Astrocyte (in vitro differentiated cells and primary cell): ENCODE data around the gene SDHAF3. TPM values are rescaled to one million over a fixed set of nuclear protein-coding genes. Genes with fewer than 3 reads are reported as not detected.

Experiments
- DNase-seq: peaks from one replicate; pipeline ENCODE4 v3.0.0-alpha.2; 2010; ENCODE audit warnings: low read depth
- FAIRE-seq: peaks from 2 replicates; lab custom pipeline; 2011; peaks lifted over from hg19 to GRCh38; lab: Jason Lieb, UNC
- H2AFZ ChIP-seq: 2 replicates; pipeline ENCODE4 v1.6.0; 2012; ENCODE audit warnings: low read depth, low read length, inconsistent platforms
- H3K27ac ChIP-seq: 2 replicates; pipeline ENCODE4 v1.5.1; 2011; ENCODE audit warnings: low read depth, low read length, inconsistent platforms
- H3K27me3 ChIP-seq: 2 replicates; pipeline ENCODE4 v1.6.0; 2011; ENCODE audit warnings: low read length, inconsistent platforms; ENCODE audit not compliant: insufficient read depth
- H3K36me3 ChIP-seq: 2 replicates; pipeline ENCODE4 v1.5.1; 2011; ENCODE audit warnings: low read length, inconsistent platforms; ENCODE audit not compliant: insufficient read depth
- H3K4me1 ChIP-seq: 2 replicates; pipeline ENCODE4 v1.5.1; 2011; ENCODE audit warnings: low read length, inconsistent platforms; ENCODE audit not compliant: insufficient read depth
- H3K4me2 ChIP-seq: 2 replicates; pipeline ENCODE4 v1.6.0; 2012; ENCODE audit warnings: low read length, inconsistent platforms
- H3K4me3 ChIP-seq: 2 replicates; pipeline ENCODE4 v1.5.1; 2011; ENCODE audit warnings: low read depth, mild to moderate bottlenecking, low read length, inconsistent platforms; ENCODE audit not compliant: insufficient read depth
- H3K79me2 ChIP-seq: 2 replicates; pipeline ENCODE4 v1.6.0; 2012; ENCODE audit warnings: mild to moderate bottlenecking, low read length, inconsistent platforms; ENCODE audit not compliant: insufficient read depth
- H3K9ac ChIP-seq: 2 replicates; pipeline ENCODE4 v1.6.0; 2012; ENCODE audit warnings: mild to moderate bottlenecking, low read length, inconsistent platforms
- H3K9me3 ChIP-seq: 2 replicates; pipeline ENCODE4 v1.5.1; 2012; ENCODE audit warnings: low read depth, mild to moderate bottlenecking, low read length, inconsistent platforms; ENCODE audit not compliant: insufficient read depth
- H4K20me1 ChIP-seq: 2 replicates; pipeline ENCODE4 v1.6.0; 2012; ENCODE audit warnings: low read length, inconsistent platforms; ENCODE audit not compliant: insufficient read depth
- H3K27ac Mint-ChIP-seq: one replicate; pipeline ENCODE4 v1.8.0; 2021; ENCODE audit warnings: mild to moderate bottlenecking, mixed read lengths; ENCODE audit not compliant: unreplicated experiment
- H3K27me3 Mint-ChIP-seq: one replicate; pipeline ENCODE4 v1.8.0; 2021; ENCODE audit warnings: low read depth, mixed read lengths; ENCODE audit not compliant: unreplicated experiment
- H3K36me3 Mint-ChIP-seq: one replicate; pipeline ENCODE4 v1.8.0; 2021; ENCODE audit warnings: low read depth, mixed read lengths; ENCODE audit not compliant: unreplicated experiment
- H3K4me1 Mint-ChIP-seq: one replicate; pipeline ENCODE4 v1.8.0; 2021; ENCODE audit warnings: low read depth, mixed read lengths; ENCODE audit not compliant: unreplicated experiment
- H3K4me3 Mint-ChIP-seq: one replicate; pipeline ENCODE4 v1.8.0; 2021; ENCODE audit warnings: mild to moderate bottlenecking, moderate library complexity, mixed read lengths; ENCODE audit not compliant: unreplicated experiment
- H3K9me3 Mint-ChIP-seq: one replicate; pipeline ENCODE4 v1.8.0; 2021; ENCODE audit warnings: mild to moderate bottlenecking, mixed read lengths; ENCODE audit not compliant: unreplicated experiment
- CTCF ChIP-seq: IDR thresholded peaks from 2 replicates; pipeline ENCODE4 v1.5.1; 2011; ENCODE audit warnings: low read depth, mild to moderate bottlenecking, inconsistent platforms, low read length, moderate library complexity; ENCODE audit not compliant: insufficient read depth
- EZH2 ChIP-seq: IDR thresholded peaks from 2 replicates; pipeline ENCODE4 v1.6.1; 2012; ENCODE audit warnings: mild to moderate bottlenecking, low read length, inconsistent platforms; ENCODE audit not compliant: insufficient read depth
- total RNA-seq: library from RNA; stranded (reverse); gene quantifications from 2 replicates; pipeline ENCODE4 v1.2.1, GENCODE V29; 2021

SDHAF3 gene
- total RNA-seq, 1 donor from 2014 or later, result 10.8 TPM

- no peaks in the 10 kb centered on the region for H3K27me3 ChIP-seq
- H3K27me3 Mint-ChIP-seq, result no peaks in the 10 kb centered on the region
- no peak overlapping the region for H3K27ac Mint-ChIP-seq
- H4K20me1 ChIP-seq, result no peaks in the 10 kb centered on the region
- FAIRE-seq (no peak), DNase-seq (no peak)
- no peaks in the 10 kb centered on the region for H3K36me3 ChIP-seq
- H3K79me2 ChIP-seq, result no peaks in the 10 kb centered on the region
- no peak overlapping the region for H3K4me2 ChIP-seq
- no peak for TF ChIP-seq EZH2
- TF ChIP-seq CTCF, result no peak
- no peaks in the 10 kb centered on the region for H3K4me1 ChIP-seq
- H3K9ac ChIP-seq, result no peak overlapping the region
- H3K9me3 ChIP-seq, result peaks cover 3% of the 10 kb centered on the region
- no peak overlapping the region for H2AFZ ChIP-seq
- H3K27ac ChIP-seq, result no peak overlapping the region
- peaks cover 13% of the 10 kb centered on the region for H3K36me3 Mint-ChIP-seq
- H3K4me3 Mint-ChIP-seq, result no peak overlapping the region
- H3K4me1 Mint-ChIP-seq, result no peaks in the 10 kb centered on the region
- H3K4me3 ChIP-seq, result no peak overlapping the region
- H3K9me3 Mint-ChIP-seq, result no peaks in the 10 kb centered on the region
Observed at GRCh38 chr7:97166308-97166707, 48.8 kb downstream of the SDHAF3 start.

- Histone ChIP-seq H3K9ac (no peak overlapping the region), H3K79me2 (no peaks in the 10 kb centered on the region), H3K4me2 (no peak overlapping the region), H3K36me3 (no peaks in the 10 kb centered on the region), H3K4me3 (no peak overlapping the region), H3K9me3 (peaks cover 3% of the 10 kb centered on the region), H3K4me1 (no peaks in the 10 kb centered on the region), H3K27ac (no peak overlapping the region), H4K20me1 (no peaks in the 10 kb centered on the region), H3K27me3 (no peaks in the 10 kb centered on the region), H2AFZ (no peak overlapping the region)
- H3K4me1 Mint-ChIP-seq, result no peaks in the 10 kb centered on the region
- H3K27me3 Mint-ChIP-seq, result no peaks in the 10 kb centered on the region
- no peak overlapping the region for H3K4me3 Mint-ChIP-seq
- no peaks in the 10 kb centered on the region for H3K9me3 Mint-ChIP-seq
- FAIRE-seq (no peak), DNase-seq (no peak)
- no peak overlapping the region for H3K27ac Mint-ChIP-seq
- peaks cover 13% of the 10 kb centered on the region for H3K36me3 Mint-ChIP-seq
- TF ChIP-seq EZH2 (no peak), CTCF (no peak)
Observed at GRCh38 chr7:97167176-97167575, 49.7 kb downstream of the SDHAF3 start.

GRCh38 chr7:97167749-97168148 lies 50.3 kb downstream of the SDHAF3 start:
- Mint-ChIP-seq H3K27ac (no peak overlapping the region), H3K36me3 (peaks cover 13% of the 10 kb centered on the region), H3K4me3 (no peak overlapping the region), H3K27me3 (no peaks in the 10 kb centered on the region), H3K9me3 (no peaks in the 10 kb centered on the region), H3K4me1 (no peaks in the 10 kb centered on the region)
- DNase-seq (no peak), FAIRE-seq (no peak)
- H3K4me2 ChIP-seq, result no peak overlapping the region
- H3K9me3 ChIP-seq, result peaks cover 3% of the 10 kb centered on the region
- no peaks in the 10 kb centered on the region for H3K4me1 ChIP-seq
- TF ChIP-seq CTCF (no peak), EZH2 (no peak)
- no peak overlapping the region for H3K9ac ChIP-seq
- H3K27me3 ChIP-seq, result no peaks in the 10 kb centered on the region
- no peaks in the 10 kb centered on the region for H3K36me3 ChIP-seq
- H3K4me3 ChIP-seq, result no peak overlapping the region
- H4K20me1 ChIP-seq, result no peaks in the 10 kb centered on the region
- H3K27ac ChIP-seq, result no peak overlapping the region
- no peaks in the 10 kb centered on the region for H3K79me2 ChIP-seq
- no peak overlapping the region for H2AFZ ChIP-seq
